Right lobe of liver (tissue), 4 donors: ENCODE data around the gene ME1.

Source experiments
- CTCF ChIP-seq, 4 donors: fragments of 200-600 bp in 3 of 4; fragments of 450-650 bp in 1 of 4; IDR thresholded peaks; one replicate each; pipeline versions ENCODE4 v1.5.1 to v1.8.0; 2016 to 2022; ENCODE audit warnings: antibody characterized with exemption in 4 of 4, mild to moderate bottlenecking in 2 of 4
- POLR2A ChIP-seq: fragments of 450-650 bp; IDR thresholded peaks from one replicate; pipeline ENCODE4 v1.6.1; 2017; ENCODE audit warnings: antibody characterized with exemption, mild to moderate bottlenecking
- donor health status: DM: no; HTN: no; CAD: no.
- donor health status: DM: no; HTN: no; CAD: no.
- donor health status: DM: no; HTN: yes; CAD: no.

- no peak for TF ChIP-seq POLR2A
- no peak for TF ChIP-seq CTCF (IDR thresholded peaks at IDR 0.05)
These were observed 180.6 kb downstream of the ME1 start for GRCh38 chr6:83250235-83250634.
